Central memory CD8-positive, alpha-beta T cell (primary cell): ENCODE results near the gene SLC22A14.

Experiments
- ATAC-seq: fragments of 150-1000 bp; cut with Tn5 transposase; replicated peaks from 2 replicates; pipeline ENCODE4 v1.10.0; 2022; ENCODE audit warnings: mild to moderate bottlenecking, moderate FRiP score, moderate number of reproducible peaks; ENCODE audit not compliant: poor library complexity, severe bottlenecking; ENCODE audit errors: extremely low read depth
- DNase-seq, 2 donors: peaks; one replicate each; pipeline ENCODE4 v3.0.0; 2021; ENCODE audit warnings: low spot score in 2 of 2
- H3K27ac Mint-ChIP-seq: one replicate; pipeline ENCODE4 v1.8.0; 2022; ENCODE audit warnings: low read depth, mild to moderate bottlenecking, moderate library complexity, mixed read lengths
- H3K27me3 Mint-ChIP-seq: one replicate; pipeline ENCODE4 v1.8.0; 2022; ENCODE audit warnings: mixed read lengths
- H3K36me3 Mint-ChIP-seq: one replicate; pipeline ENCODE4 v1.8.0; 2022; ENCODE audit warnings: mild to moderate bottlenecking, moderate library complexity, mixed read lengths; ENCODE audit not compliant: insufficient read depth
- H3K4me1 Mint-ChIP-seq: one replicate; pipeline ENCODE4 v1.8.0; 2022; ENCODE audit warnings: mixed read lengths
- H3K4me3 Mint-ChIP-seq: one replicate; pipeline ENCODE4 v1.8.0; 2022; ENCODE audit warnings: mild to moderate bottlenecking, moderate library complexity, mixed read lengths
- H3K9me3 Mint-ChIP-seq: one replicate; pipeline ENCODE4 v1.8.0; 2022; ENCODE audit warnings: mixed read lengths

SLC22A14 gene

GRCh38 chr3:38364721-38365400, 82.8 kb downstream of the SLC22A14 start:
- H3K9me3 Mint-ChIP-seq: no peaks in the 10 kb centered on the region
- H3K27ac Mint-ChIP-seq: no peak overlapping the region
- DNase-seq (no peak), ATAC-seq (no peak)
- no peaks in the 10 kb centered on the region for H3K27me3 Mint-ChIP-seq
- H3K4me1 Mint-ChIP-seq: peaks cover 13% of the 10 kb centered on the region
- peaks cover 1% of the 10 kb centered on the region for H3K36me3 Mint-ChIP-seq
- no peak overlapping the region for H3K4me3 Mint-ChIP-seq

DNA sequence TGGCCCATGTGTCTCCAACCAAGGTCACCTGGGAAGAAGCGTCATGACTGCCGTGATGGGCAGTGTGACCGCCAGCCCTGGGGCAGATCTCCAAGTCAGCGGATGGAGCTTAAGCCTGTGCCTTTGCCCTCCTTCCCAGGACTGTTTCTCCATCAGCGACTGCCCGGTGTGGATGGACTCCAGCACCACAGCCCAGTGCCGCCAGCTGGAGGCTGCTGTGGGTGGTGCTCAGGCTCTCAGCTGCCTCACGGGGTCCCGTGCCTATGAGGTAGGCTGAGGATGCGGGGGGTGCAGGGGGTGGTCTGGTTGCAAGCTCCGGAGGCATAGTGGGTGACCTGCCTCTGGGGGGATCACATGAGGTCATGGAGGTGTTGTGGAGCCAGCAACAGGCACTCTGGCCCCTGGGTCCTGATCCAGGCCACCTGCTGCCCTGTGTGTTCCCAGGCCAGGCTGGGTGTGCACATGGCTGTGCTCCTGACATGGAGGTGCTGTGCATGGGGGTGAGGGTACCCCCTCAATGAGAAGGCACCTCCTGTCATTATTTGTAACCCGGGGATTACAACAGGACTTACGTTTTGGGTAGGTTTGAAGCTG, 83.5 kb downstream of the SLC22A14 start:
- ATAC-seq: no peak
- no peaks in the 10 kb centered on the region for H3K27me3 Mint-ChIP-seq
- DNase-seq: no peak
- no peak overlapping the region for H3K4me3 Mint-ChIP-seq
- peaks cover 1% of the 10 kb centered on the region for H3K36me3 Mint-ChIP-seq
- H3K9me3 Mint-ChIP-seq: no peaks in the 10 kb centered on the region
- peaks cover 13% of the 10 kb centered on the region for H3K4me1 Mint-ChIP-seq
- H3K27ac Mint-ChIP-seq: no peak overlapping the region

DNA sequence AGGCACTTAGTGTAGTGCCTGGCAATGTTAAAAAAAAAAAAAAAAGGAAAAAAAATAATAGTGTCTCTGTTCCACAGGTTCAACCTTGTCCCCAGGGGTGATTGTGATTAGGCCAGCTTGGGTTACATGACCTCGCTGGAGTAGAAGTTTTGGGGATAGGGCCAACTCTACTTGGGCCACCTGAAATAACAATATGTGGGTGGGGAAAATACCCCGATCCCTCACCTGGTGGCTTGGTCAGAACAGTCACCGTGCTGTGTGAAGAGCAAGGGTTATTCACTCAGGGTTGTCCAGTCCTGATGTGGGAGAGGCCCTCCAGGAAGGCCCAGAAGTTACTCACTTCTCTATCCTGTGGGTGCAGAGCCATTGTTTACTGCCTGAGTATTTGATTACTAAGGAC, 84.0 kb downstream of the SLC22A14 start:
- DNase-seq: no peak
- no peak for ATAC-seq
- peaks cover 13% of the 10 kb centered on the region for H3K4me1 Mint-ChIP-seq
- no peaks in the 10 kb centered on the region for H3K27me3 Mint-ChIP-seq
- H3K4me3 Mint-ChIP-seq: no peak overlapping the region
- no peaks in the 10 kb centered on the region for H3K9me3 Mint-ChIP-seq
- H3K36me3 Mint-ChIP-seq: no peaks in the 10 kb centered on the region
- H3K27ac Mint-ChIP-seq: no peak overlapping the region

- H3K9me3 Mint-ChIP-seq: no peaks in the 10 kb centered on the region
- H3K27me3 Mint-ChIP-seq: no peaks in the 10 kb centered on the region
- no peak for DNase-seq
- H3K4me3 Mint-ChIP-seq: no peak overlapping the region
- peaks cover 15% of the 10 kb centered on the region for H3K4me1 Mint-ChIP-seq
- no peak for ATAC-seq
- H3K27ac Mint-ChIP-seq: no peak overlapping the region
- no peaks in the 10 kb centered on the region for H3K36me3 Mint-ChIP-seq
Measured at GRCh38 chr3:38367779-38368178, 85.7 kb downstream of the SLC22A14 start.
